AG04449 (cell line): ENCODE measurements around the gene TK1.
"Not testable (repeated sequence)": the region's sequence is repeated elsewhere in the genome, so short reads cannot be mapped to it uniquely, and the experiment has no call there.

Experiments
- CTCF ChIA-PET: fragments of 350-600 bp; formaldehyde crosslinking; extraction: SDS; loops from one replicate; lab custom pipeline; 2021; ENCODE audit warnings: antibody characterized with exemption; lab: Yijun Ruan, JAX
- POLR2A ChIA-PET: fragments of 400-600, 350-600 bp; formaldehyde crosslinking; extraction: SDS; loops from one replicate; lab custom pipeline; 2020; ENCODE audit warnings: antibody characterized with exemption, inconsistent platforms; lab: Yijun Ruan, JAX
- DNase-seq: peaks from one replicate; pipeline ENCODE4 v3.0.0-alpha.2; 2010; ENCODE audit warnings: low read depth, low spot score
- H3K4me3 ChIP-seq: 2 replicates; pipeline ENCODE4 v1.5.1; 2011; ENCODE audit warnings: low read depth, mild to moderate bottlenecking, control low read depth, low read length
- CTCF ChIP-seq: IDR thresholded peaks from one replicate; pipeline ENCODE4 v1.5.1; 2011; ENCODE audit warnings: mild to moderate bottlenecking, moderate library complexity, low read length, control low read depth, inconsistent platforms; ENCODE audit not compliant: insufficient read depth; ENCODE audit errors: missing control alignments

TK1 gene

GRCh38 chr17:78143214-78144146 lies 43.4 kb downstream of the TK1 start:
- DNase-seq, result no peak
- ChIA-PET CTCF (interaction anchor here (0.7 to 1.6 kb wide), 4 partner anchors 9 to 33 kb away, joined by 3 to 8 read pairs (median 4); no protein-coding TSS in a partner anchor), POLR2A (no interaction called here)
- TF ChIP-seq CTCF, result no peak
- no peak overlapping the region for H3K4me3 ChIP-seq

- POLR2A ChIA-PET, result no interaction called here
- CTCF ChIA-PET, result interaction anchor here (1.0 to 1.3 kb wide), 3 partner anchors 28 to 123 kb away, joined by 3 to 4 read pairs (median 3); no protein-coding TSS in a partner anchor
- no peak for DNase-seq
- TF ChIP-seq CTCF, result no peak
- H3K4me3 ChIP-seq, result no peak overlapping the region
Observed at GRCh38 chr17:78142119-78142861, 44.6 kb downstream of the TK1 start.

GRCh38 chr17:78141437-78142118 lies 45.3 kb downstream of the TK1 start:
- TF ChIP-seq CTCF, result no peak
- no peak overlapping the region for H3K4me3 ChIP-seq
- ChIA-PET CTCF (interaction anchor here (0.9 to 1.3 kb wide), 4 partner anchors 28 to 122 kb away, joined by 3 to 4 read pairs (median 3); no protein-coding TSS in a partner anchor), POLR2A (no interaction called here)
- DNase-seq, result no peak

- no peak overlapping the region for H3K4me3 ChIP-seq
- DNase-seq, result no peak
- ChIA-PET POLR2A (no interaction called here), CTCF (interaction anchor here (0.8 to 1.1 kb wide), 2 partner anchors 27 to 28 kb away, joined by 3 read pairs; no protein-coding TSS in a partner anchor)
- no peak for TF ChIP-seq CTCF
Observed at GRCh38 chr17:78140169-78141051, 46.4 kb downstream of the TK1 start.

- CTCF ChIA-PET, result interaction anchor here (0.8 to 1.1 kb wide), 2 partner anchors 26 to 28 kb away, joined by 3 read pairs; no protein-coding TSS in a partner anchor
- POLR2A ChIA-PET, H3K4me3 ChIP-seq, DNase-seq: not testable (repeated sequence)
Observed at GRCh38 chr17:78139861-78140168, 47.0 kb downstream of the TK1 start.
